Gastrocnemius medialis (tissue), 4 donors: ENCODE data around the gene CC2D2B. TPM values are rescaled to one million over a fixed set of nuclear protein-coding genes. Genes with fewer than 3 reads are reported as not detected.
"Not testable (repeated sequence)": the region's sequence is repeated elsewhere in the genome, so short reads cannot be mapped to it uniquely, and the experiment has no call there.

ENCODE experiments used
- ATAC-seq, 2 donors: fragments of 150-250 bp; one replicate each; pipeline ENCODE4 v1.9.1; 2016
- DNase-seq, 2 donors: peaks; one replicate each; pipeline ENCODE4 v3.0.0-alpha.2; 2019
- H3K27ac ChIP-seq, 4 donors: fragments of 200-600 bp; sonication (generic); 1 replicate in 1 of 4; 2 replicates in 3 of 4; pipeline ENCODE4 v1.5.1; 2016 to 2018; ENCODE audit warnings: mild to moderate bottlenecking in 2 of 4, moderate library complexity in 1 of 4
- H3K27me3 ChIP-seq, 3 donors: fragments of 200-600 bp; sonication (generic) in 2 of 3; 1 replicate in 1 of 3; 2 replicates in 2 of 3; pipeline versions ENCODE4 v1.5.1 to v1.6.0; 2016 to 2019; ENCODE audit warnings: mild to moderate bottlenecking in 1 of 3, moderate library complexity in 1 of 3
- H3K36me3 ChIP-seq, 2 donors: fragments of 200-600 bp; sonication (generic) in 1 of 2; one replicate each; pipeline ENCODE4 v1.5.1; 2017 to 2018
- H3K4me1 ChIP-seq, 2 donors: fragments of 200-600 bp; sonication (generic) in 1 of 2; one replicate each; pipeline ENCODE4 v1.5.1; 2016 to 2017; ENCODE audit warnings: mild to moderate bottlenecking in 2 of 2
- H3K4me3 ChIP-seq, 4 donors: fragments of 200-600 bp; sonication (generic) in 3 of 4; 1 replicate in 1 of 4; 2 replicates in 3 of 4; pipeline ENCODE4 v1.5.1; 2016 to 2019; ENCODE audit warnings: mild to moderate bottlenecking in 2 of 4
- H3K9me3 ChIP-seq, 3 donors: fragments of 200-600 bp; sonication (generic) in 2 of 3; 1 replicate in 1 of 3; 2 replicates in 2 of 3; pipeline ENCODE4 v1.5.1; 2016 to 2019
- CTCF ChIP-seq, 5 experiments: fragments of 450-650 bp in 3 of 5; fragments of 200-600 bp in 2 of 5; sonication (generic) in 2 of 5; IDR thresholded peaks in 4 of 5; conservative IDR thresholded peaks in 1 of 5; 1 replicate in 4 of 5; 2 replicates in 1 of 5; pipeline ENCODE4 v1.5.1; 2016 to 2019; ENCODE audit warnings: antibody characterized with exemption in 5 of 5, mild to moderate bottlenecking in 3 of 5, moderate library complexity in 3 of 5
- POLR2A ChIP-seq, 2 donors: fragments of 450-650 bp; IDR thresholded peaks; one replicate each; pipeline ENCODE4 v1.6.1; 2017; ENCODE audit warnings: antibody characterized with exemption in 2 of 2, mild to moderate bottlenecking in 2 of 2, moderate library complexity in 2 of 2
- in situ Hi-C, 4 donors: fragments of 200-750 bp; cut with MboI; loops; one replicate each; pipeline versions ENCODE4 v1.15.0 to v1.8.0; 2017; ENCODE audit warnings: low sequenced_read_pairs in 4 of 4
- intact Hi-C: fragments of 100-400 bp; cut with DNase I; formaldehyde crosslinking; loops from one replicate; pipeline ENCODE4 v1.15.1; 2023; ENCODE audit warnings: low total_unique reads
- total RNA-seq, 4 donors: library from RNA; depleted of rRNA; stranded (reverse); fragments of >200 nt; gene quantifications; one replicate each; pipeline versions ENCODE4 v1.1.0 to v1.2.3, GENCODE V29; 2016

CC2D2B gene
- total RNA-seq, 4 donors from 2014 or later, result 0.13 to 0.36 (median 0.31) TPM; not detected in 1

GRCh38 chr10:96046546-96046945, 138.8 kb downstream of the CC2D2B start:
- Histone ChIP-seq H3K36me3 (no peaks in the 10 kb centered on the region), H3K4me3 (no peak overlapping the region), H3K9me3 (no peaks in the 10 kb centered on the region), H3K27ac (no peak overlapping the region), H3K27me3 (no peaks in the 10 kb centered on the region), H3K4me1 (peaks cover 15 to 16% of the 10 kb centered on the region in 2 donors)
- in situ Hi-C loops (loop anchor here in 2 of 4 donors (25.0 kb wide), 2 partner anchors 241 to 359 kb away; partner anchors contain the start of gene TCTN3 (in 2 of the 2)), intact Hi-C loops (no loop called here)
- DNase-seq (no peak), ATAC-seq (no peak)
- no peak for TF ChIP-seq POLR2A (IDR thresholded peaks at IDR 0.05)
- no peak for TF ChIP-seq CTCF (IDR thresholded peaks at IDR 0.05 in 4 of 5, conservative IDR thresholded peaks at IDR 0.05 in 1 of 5)

- in situ Hi-C loops, result loop anchor here in 2 of 4 donors (25.0 kb wide), 2 partner anchors 240 to 360 kb away; partner anchors contain the start of gene TCTN3 (in 2 of the 2)
These were observed 139.4 kb downstream of the CC2D2B start for GRCh38 chr10:96047004-96047649.

DNA sequence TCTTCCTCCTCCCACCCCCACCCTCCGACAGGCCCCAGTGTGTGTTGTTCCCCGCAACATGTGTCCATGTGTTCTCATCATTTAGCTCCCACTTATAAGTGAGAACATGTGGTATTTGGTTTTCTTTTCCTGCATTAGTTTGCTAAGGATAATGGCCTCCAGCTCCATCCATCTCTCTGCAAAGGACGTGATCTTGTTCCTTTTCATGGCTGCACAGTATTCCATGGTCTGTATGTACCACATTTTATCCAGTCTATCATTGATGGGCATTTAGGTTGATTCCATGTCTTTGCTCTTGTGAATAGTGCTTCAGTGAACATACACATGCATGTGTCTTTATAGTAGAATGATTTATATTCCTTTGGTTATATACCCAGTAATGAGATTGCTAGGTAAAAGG, 140.2 kb downstream of the CC2D2B start:
- ATAC-seq, H3K9me3 ChIP-seq, intact Hi-C loops, H3K36me3 ChIP-seq, H3K4me3 ChIP-seq, H3K27me3 ChIP-seq, H3K27ac ChIP-seq, DNase-seq: not testable (repeated sequence)
- peaks cover 12% of the 10 kb centered on the region in 2 donors for H3K4me1 ChIP-seq
- in situ Hi-C loops, result loop anchor here in 2 of 4 donors (25.0 kb wide), 2 partner anchors 239 to 361 kb away; partner anchors contain the start of gene TCTN3 (in 2 of the 2)

More at GRCh38 chr10:96047004-96047649, 139.4 kb downstream of the CC2D2B start:
- Histone ChIP-seq H3K9me3 (no peaks in the 10 kb centered on the region), H3K27ac (no peak overlapping the region), H3K27me3 (no peaks in the 10 kb centered on the region), H3K36me3 (no peaks in the 10 kb centered on the region), H3K4me1 (peaks cover 15 to 16% of the 10 kb centered on the region in 2 donors), H3K4me3 (no peak overlapping the region)
- DNase-seq, result no peak
- ATAC-seq, result no peak
- intact Hi-C loops, result no loop called here
- TF ChIP-seq POLR2A (IDR thresholded peaks at IDR 0.05) (no peak), CTCF (IDR thresholded peaks at IDR 0.05 in 4 of 5, conservative IDR thresholded peaks at IDR 0.05 in 1 of 5) (no peak)

- H3K36me3 ChIP-seq, result no peaks in the 10 kb centered on the region
- H3K27me3 ChIP-seq, result no peaks in the 10 kb centered on the region
- H3K4me3 ChIP-seq, result no peak overlapping the region
- in situ Hi-C loops, result loop anchor here in 2 of 4 donors (25.0 kb wide), 2 partner anchors 238 to 362 kb away; partner anchors contain the start of gene TCTN3 (in 2 of the 2)
- intact Hi-C loops, result no loop called here
- ATAC-seq (no peak), DNase-seq (no peak)
- peaks cover 19 to 20% of the 10 kb centered on the region in 2 donors for H3K4me1 ChIP-seq
- TF ChIP-seq CTCF (IDR thresholded peaks at IDR 0.05 in 4 of 5, conservative IDR thresholded peaks at IDR 0.05 in 1 of 5) (no peak), POLR2A (IDR thresholded peaks at IDR 0.05) (no peak)
- no peak overlapping the region for H3K27ac ChIP-seq
- no peaks in the 10 kb centered on the region for H3K9me3 ChIP-seq
These were observed 141.6 kb downstream of the CC2D2B start for GRCh38 chr10:96049340-96049739.

DNA sequence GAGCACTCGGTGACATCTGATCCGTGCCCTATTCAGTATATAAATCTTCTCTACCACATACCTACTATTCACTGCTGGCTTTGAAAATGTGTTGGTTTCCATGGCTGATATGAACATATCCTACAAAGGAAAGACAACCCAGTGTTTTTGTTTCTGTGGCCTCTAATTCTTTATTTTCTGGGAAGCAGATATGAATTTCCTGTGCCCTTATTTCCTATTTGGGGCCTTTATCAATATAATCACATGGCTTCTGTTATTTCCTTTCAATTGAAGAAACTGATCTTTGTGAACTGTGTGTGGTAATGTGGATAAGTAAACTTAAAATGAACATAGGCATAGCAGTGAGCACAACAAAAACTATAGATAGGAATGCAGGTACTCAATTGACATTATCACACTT, 146.2 kb downstream of the CC2D2B start:
- no peak for ATAC-seq
- in situ Hi-C loops (no loop called here), intact Hi-C loops (no loop called here)
- H3K9me3 ChIP-seq, result no peaks in the 10 kb centered on the region
- no peak overlapping the region for H3K27ac ChIP-seq
- no peaks in the 10 kb centered on the region for H3K27me3 ChIP-seq
- TF ChIP-seq CTCF (IDR thresholded peaks at IDR 0.05 in 4 of 5, conservative IDR thresholded peaks at IDR 0.05 in 1 of 5) (no peak), POLR2A (IDR thresholded peaks at IDR 0.05) (no peak)
- no peak for DNase-seq
- no peak overlapping the region for H3K4me3 ChIP-seq
- peaks cover 13 to 21% of the 10 kb centered on the region in 2 donors for H3K4me1 ChIP-seq
- H3K36me3 ChIP-seq, result peaks cover 0 to 22% of the 10 kb centered on the region in 2 donors
